IMR-90 (cell line): ENCODE results near the gene NUDT3. TPM values are rescaled to one million over a fixed set of nuclear protein-coding genes. Genes with fewer than 3 reads are reported as not detected.
A peak's percentile ranks its signal among the peaks of the same experiment; 100 is the strongest.

Source experiments
- ATAC-seq: fragments of 200-7000 bp; cut with Tn5 transposase; 2 replicates; pipeline ENCODE4 v1.9.1; 2020; ENCODE audit warnings: low read depth, mild to moderate bottlenecking, moderate library complexity
- BruUV-seq: library from RNA; stranded (reverse); fragments of 400-500 nt; replicated peaks from 2 replicates; lab custom pipeline; 2021; lab: Mats Ljungman, UMichigan
- CTCF ChIA-PET: fragments of 300-600 bp; formaldehyde crosslinking; extraction: SDS; loops from one replicate; lab custom pipeline; 2021; ENCODE audit warnings: antibody characterized with exemption; lab: Yijun Ruan, JAX
- POLR2A ChIA-PET: fragments of 300-600 bp; sonication (Branson Sonifier 250); formaldehyde crosslinking; loops from one replicate; lab custom pipeline; 2022; ENCODE audit warnings: antibody characterized with exemption; ENCODE audit not compliant: unreplicated experiment; lab: Charles Lee
- DNase-seq: peaks from one replicate; pipeline ENCODE4 v3.0.0; 2013
- H2AFZ ChIP-seq: replicated peaks from 2 replicates; pipeline ENCODE3; 2013; ENCODE audit warnings: low read length, mild to moderate bottlenecking; ENCODE audit not compliant: poor library complexity
- H2AK5ac ChIP-seq: 2 replicates; pipeline ENCODE4 v1.6.1; 2013; ENCODE audit warnings: low read depth, low read length, inconsistent platforms
- H2AK9ac ChIP-seq: replicated peaks from 2 replicates; pipeline ENCODE3; 2013; ENCODE audit warnings: mild to moderate bottlenecking, low read depth, low read length, moderate library complexity; ENCODE audit not compliant: poor library complexity
- H2BK120ac ChIP-seq: 2 replicates; pipeline ENCODE4 v1.6.1; 2013; ENCODE audit warnings: low read depth, low read length, inconsistent platforms
- H2BK15ac ChIP-seq: 3 replicates; pipeline ENCODE4 v1.6.1; 2013; ENCODE audit warnings: low read depth, low read length, inconsistent platforms
- H2BK20ac ChIP-seq: 2 replicates; pipeline ENCODE4 v1.6.1; 2013; ENCODE audit warnings: low read depth, mild to moderate bottlenecking, inconsistent platforms, low read length, moderate library complexity
- H2BK5ac ChIP-seq: 2 replicates; pipeline ENCODE4 v1.6.1; 2013; ENCODE audit warnings: mild to moderate bottlenecking, low read depth, low read length, inconsistent platforms; ENCODE audit not compliant: poor library complexity, severe bottlenecking
- H3K14ac ChIP-seq: replicated peaks from 2 replicates; pipeline ENCODE4 v1.6.1; 2013; ENCODE audit warnings: low read depth, low read length, inconsistent platforms
- H3K18ac ChIP-seq: 2 replicates; pipeline ENCODE4 v1.6.1; 2013; ENCODE audit warnings: low read depth, low read length, control low read depth
- H3K23ac ChIP-seq: 2 replicates; pipeline ENCODE4 v1.6.1; 2013; ENCODE audit warnings: low read depth, low read length, inconsistent platforms
- H3K27ac ChIP-seq: 2 replicates; pipeline ENCODE4 v1.5.1; 2013; ENCODE audit warnings: mild to moderate bottlenecking, control low read depth, low read length; ENCODE audit not compliant: insufficient read depth
- H3K27me3 ChIP-seq: 2 replicates; pipeline ENCODE4 v1.6.1; 2013; ENCODE audit warnings: low read length; ENCODE audit not compliant: control insufficient read depth, insufficient read depth
- H3K36me3 ChIP-seq: 2 replicates; pipeline ENCODE4 v1.6.1; 2013; ENCODE audit warnings: low read length, mixed read lengths; ENCODE audit not compliant: control insufficient read depth, insufficient read depth
- H3K4ac ChIP-seq: 2 replicates; pipeline ENCODE4 v1.6.1; 2013; ENCODE audit warnings: low read depth, low read length, inconsistent platforms
- H3K4me1 ChIP-seq: 2 replicates; pipeline ENCODE4 v1.6.1; 2013; ENCODE audit warnings: low read length, mixed read lengths; ENCODE audit not compliant: control insufficient read depth, insufficient read depth
- H3K4me2 ChIP-seq: 2 replicates; pipeline ENCODE4 v1.6.1; 2013; ENCODE audit warnings: low read depth, mild to moderate bottlenecking, control low read depth, low read length, moderate library complexity
- H3K4me3 ChIP-seq: 2 replicates; pipeline ENCODE4 v1.5.1; 2013; ENCODE audit warnings: low read depth, mild to moderate bottlenecking, control low read depth, low read length, moderate library complexity; ENCODE audit not compliant: insufficient read depth
- H3K56ac ChIP-seq: 2 replicates; pipeline ENCODE4 v1.6.1; 2013; ENCODE audit warnings: low read length, inconsistent platforms; ENCODE audit not compliant: insufficient read depth; ENCODE audit errors: extremely low read depth
- H3K79me1 ChIP-seq, 2 experiments: 2 replicates each; pipeline ENCODE4 v1.6.1; 2013; ENCODE audit warnings: low read length in 2 of 2, inconsistent platforms in 1 of 2, low read depth in 1 of 2
- H3K9ac ChIP-seq: 2 replicates; pipeline ENCODE4 v1.6.1; 2013; ENCODE audit warnings: low read depth, low read length, control low read depth
- H3K9me1 ChIP-seq: 2 replicates; pipeline ENCODE4 v1.6.1; 2013; ENCODE audit warnings: low read length, inconsistent platforms; ENCODE audit not compliant: insufficient read depth
- H3K9me3 ChIP-seq: 2 replicates; pipeline ENCODE4 v1.6.1; 2013; ENCODE audit warnings: low read length; ENCODE audit not compliant: control insufficient read depth, insufficient read depth
- H4K20me1 ChIP-seq: 2 replicates; pipeline ENCODE4 v1.6.1; 2013; ENCODE audit warnings: low read length, inconsistent platforms; ENCODE audit not compliant: insufficient read depth
- H4K5ac ChIP-seq: 2 replicates; pipeline ENCODE4 v1.6.1; 2013; ENCODE audit warnings: mild to moderate bottlenecking, low read depth, low read length, control low read depth
- H4K8ac ChIP-seq, 2 experiments: 2 replicates each; pipeline ENCODE4 v1.6.1; 2013; ENCODE audit warnings: low read depth in 2 of 2, low read length in 2 of 2, control low read depth in 1 of 2, inconsistent platforms in 1 of 2
- H4K91ac ChIP-seq: 2 replicates; pipeline ENCODE4 v1.6.1; 2013; ENCODE audit warnings: low read depth, low read length, inconsistent platforms; ENCODE audit not compliant: insufficient read depth
- BHLHE40 ChIP-seq: fragments of 150-350 bp; IDR thresholded peaks from 2 replicates; pipeline ENCODE4 v1.6.1; 2016; ENCODE audit warnings: mild to moderate bottlenecking, low read depth, low read length
- CEBPB ChIP-seq: IDR thresholded peaks from 2 replicates; pipeline ENCODE4 v1.6.1; 2012; ENCODE audit warnings: low read depth, low read length, improper control_type of control experiment
- CHD1 ChIP-seq: IDR thresholded peaks from 2 replicates; pipeline ENCODE4 v1.6.1; 2012; ENCODE audit warnings: low read depth, low read length, improper control_type of control experiment
- CTCF ChIP-seq: conservative IDR thresholded peaks from 2 replicates; pipeline ENCODE4 v1.5.1; 2012; ENCODE audit warnings: mild to moderate bottlenecking, low read depth, low read length, improper control_type of control experiment
- ELK1 ChIP-seq: fragments of 150-350 bp; IDR thresholded peaks from 2 replicates; pipeline ENCODE4 v1.6.1; 2016; ENCODE audit warnings: low read depth, mild to moderate bottlenecking, low read length, moderate library complexity, borderline replicate concordance
- FOS ChIP-seq: fragments of 150-350 bp; IDR thresholded peaks from 2 replicates; pipeline ENCODE4 v1.6.1; 2016; ENCODE audit warnings: low read depth, low read length
- MAFK ChIP-seq: IDR thresholded peaks from 2 replicates; pipeline ENCODE4 v1.6.1; 2012; ENCODE audit warnings: low read depth, low read length, improper control_type of control experiment
- MAZ ChIP-seq: IDR thresholded peaks from 2 replicates; pipeline ENCODE4 v1.6.1; 2012; ENCODE audit warnings: low read depth, mild to moderate bottlenecking, low read length, improper control_type of control experiment, moderate library complexity, borderline replicate concordance
- MXI1 ChIP-seq: IDR thresholded peaks from 2 replicates; pipeline ENCODE4 v1.6.1; 2012; ENCODE audit warnings: low read depth, mild to moderate bottlenecking, low read length, moderate library complexity, borderline replicate concordance
- NFE2L2 ChIP-seq: fragments of 150-350 bp; IDR thresholded peaks from 2 replicates; pipeline ENCODE4 v1.6.1; 2016; ENCODE audit warnings: low read depth, mild to moderate bottlenecking, low read length
- POLR2A ChIP-seq: IDR thresholded peaks from 2 replicates; pipeline ENCODE4 v1.6.1; 2012; ENCODE audit warnings: mild to moderate bottlenecking, low read depth, low read length
- RAD21 ChIP-seq: IDR thresholded peaks from 2 replicates; pipeline ENCODE4 v1.6.1; 2012; ENCODE audit warnings: low read length, improper control_type of control experiment
- RCOR1 ChIP-seq: IDR thresholded peaks from 2 replicates; pipeline ENCODE4 v1.6.1; 2012; ENCODE audit warnings: mild to moderate bottlenecking, low read length, improper control_type of control experiment; ENCODE audit not compliant: insufficient replicate concordance
- RFX5 ChIP-seq: IDR thresholded peaks from 2 replicates; pipeline ENCODE4 v1.8.0; 2012; ENCODE audit warnings: low read depth, mild to moderate bottlenecking, low read length, moderate library complexity
- SMC3 ChIP-seq: fragments of 150-350 bp; IDR thresholded peaks from 2 replicates; pipeline ENCODE4 v1.6.1; 2016; ENCODE audit warnings: low read depth, mild to moderate bottlenecking, antibody characterized with exemption, low read length, moderate library complexity
- USF2 ChIP-seq: fragments of 150-350 bp; IDR thresholded peaks from 2 replicates; pipeline ENCODE4 v1.6.1; 2017; ENCODE audit warnings: mild to moderate bottlenecking, antibody characterized with exemption, low read length, low read depth
- WGBS, 2 experiments: methylation state at CpG; one replicate each; pipeline versions ENCODE4 v1.1.5 to v1.1.7; 2013; ENCODE audit warnings: missing lambda C conversion rate in 2 of 2; ENCODE audit not compliant: insufficient read length in 1 of 2; ENCODE audit errors: extremely low coverage in 2 of 2; 5-methylcytosine and 5-hydroxymethylcytosine counted together
- dilution Hi-C: fragments of 300-500 bp; cut with HindIII; formaldehyde crosslinking; loops from one replicate; pipeline ENCODE4 v1.14.3; 2018; ENCODE audit warnings: low sequenced_read_pairs; ENCODE audit not compliant: unreplicated experiment
- in situ Hi-C: fragments of 300-500 bp; cut with MboI; formaldehyde crosslinking; loops from 3 replicates; pipeline ENCODE4 v1.14.3; 2019; ENCODE audit warnings: low sequenced_read_pairs, inconsistent platforms, mixed read lengths
- intact Hi-C: fragments of 100-400 bp; cut with micrococcal nuclease; formaldehyde crosslinking; loops from 2 replicates; pipeline ENCODE4 v1.10.0; 2022
- polyA plus RNA-seq, 3 experiments: library from polyadenylated mRNA; depleted of rRNA; stranded (reverse); fragments of >200 nt; gene quantifications; 2 replicates each; pipeline ENCODE4 v1.2.3, GENCODE V29; 2012; ENCODE audit warnings: low replicate concordance in 1 of 3
- total RNA-seq: library from RNA; depleted of rRNA; stranded (reverse); fragments of >200 nt; gene quantifications from 2 replicates; pipeline ENCODE4 v1.2.3, GENCODE V29; 2012

NUDT3 gene
- total and polyA plus RNA-seq, 2 of the 4 experiments (the other 2 are of a cell fraction): 10.1 to 17.2 TPM

GRCh38 chr6:34301408-34301807 lies 91.1 kb downstream of the NUDT3 start:
- Histone ChIP-seq H4K5ac (no peak overlapping the region), H3K27ac (no peak overlapping the region), H4K8ac (no peak overlapping the region), H2AK9ac (no peak overlapping the region), H3K79me1 (peaks cover 7 to 51% of the 10 kb centered on the region in 2 experiments; a peak in 3 of 4 replicates), H3K27me3 (no peaks in the 10 kb centered on the region), H3K36me3 (no peaks in the 10 kb centered on the region), H3K23ac (no peak overlapping the region), H3K9ac (no peak overlapping the region), H3K18ac (no peak overlapping the region), H3K9me1 (peaks cover 5% of the 10 kb centered on the region), H3K4me1 (peaks cover 5% of the 10 kb centered on the region; the same call in 1 of the 2 replicates), H2AFZ (no peak overlapping the region), H3K4ac (no peak overlapping the region), H3K14ac (no peak overlapping the region), H4K91ac (no peak overlapping the region), H2AK5ac (no peak overlapping the region), H3K9me3 (no peaks in the 10 kb centered on the region), H2BK120ac (no peak overlapping the region), H2BK15ac (no peak overlapping the region), H2BK5ac (no peak overlapping the region), H3K4me3 (no peak overlapping the region), H3K56ac (no peak overlapping the region), H3K4me2 (no peak overlapping the region), H2BK20ac (no peak overlapping the region), H4K20me1 (peaks cover 25% of the 10 kb centered on the region)
- DNase-seq: peak; percentile 94
- CTCF ChIA-PET: interaction anchor here (1.3 kb wide), 1 partner anchor 113 kb away, joined by 3 read pairs; no protein-coding TSS in a partner anchor
- peak; percentile 89 for ATAC-seq
- WGBS, 2 experiments: 61% methylated on average over 2 of the region's 2 CpGs; no CpG with 5 or more reads in 1 of the 2 experiments
- dilution Hi-C loops: no loop called here
- POLR2A ChIA-PET: no interaction called here
- TF ChIP-seq CTCF (no peak), NFE2L2 (no peak), RAD21 (no peak), BHLHE40 (no peak), CHD1 (no peak), RCOR1 (no peak), SMC3 (no peak), RFX5 (no peak), MXI1 (no peak), MAFK (no peak), POLR2A (no peak), USF2 (no peak), FOS (no peak), ELK1 (no peak), CEBPB (no peak), MAZ (no peak)
- in situ Hi-C loops: no loop called here
- BruUV-seq: no TSS peak
- intact Hi-C loops: no loop called here
